Measurements from ENCODE around the gene SLC6A12.

- TF ChIP-seq ZNF778 (CRISPR knock-in tag; IDR thresholded peaks at IDR 0.05) (no peak), USF2 (CRISPR knock-in tag; IDR thresholded peaks at IDR 0.05) (no peak)
- TF ChIP-seq, protein P1, sequence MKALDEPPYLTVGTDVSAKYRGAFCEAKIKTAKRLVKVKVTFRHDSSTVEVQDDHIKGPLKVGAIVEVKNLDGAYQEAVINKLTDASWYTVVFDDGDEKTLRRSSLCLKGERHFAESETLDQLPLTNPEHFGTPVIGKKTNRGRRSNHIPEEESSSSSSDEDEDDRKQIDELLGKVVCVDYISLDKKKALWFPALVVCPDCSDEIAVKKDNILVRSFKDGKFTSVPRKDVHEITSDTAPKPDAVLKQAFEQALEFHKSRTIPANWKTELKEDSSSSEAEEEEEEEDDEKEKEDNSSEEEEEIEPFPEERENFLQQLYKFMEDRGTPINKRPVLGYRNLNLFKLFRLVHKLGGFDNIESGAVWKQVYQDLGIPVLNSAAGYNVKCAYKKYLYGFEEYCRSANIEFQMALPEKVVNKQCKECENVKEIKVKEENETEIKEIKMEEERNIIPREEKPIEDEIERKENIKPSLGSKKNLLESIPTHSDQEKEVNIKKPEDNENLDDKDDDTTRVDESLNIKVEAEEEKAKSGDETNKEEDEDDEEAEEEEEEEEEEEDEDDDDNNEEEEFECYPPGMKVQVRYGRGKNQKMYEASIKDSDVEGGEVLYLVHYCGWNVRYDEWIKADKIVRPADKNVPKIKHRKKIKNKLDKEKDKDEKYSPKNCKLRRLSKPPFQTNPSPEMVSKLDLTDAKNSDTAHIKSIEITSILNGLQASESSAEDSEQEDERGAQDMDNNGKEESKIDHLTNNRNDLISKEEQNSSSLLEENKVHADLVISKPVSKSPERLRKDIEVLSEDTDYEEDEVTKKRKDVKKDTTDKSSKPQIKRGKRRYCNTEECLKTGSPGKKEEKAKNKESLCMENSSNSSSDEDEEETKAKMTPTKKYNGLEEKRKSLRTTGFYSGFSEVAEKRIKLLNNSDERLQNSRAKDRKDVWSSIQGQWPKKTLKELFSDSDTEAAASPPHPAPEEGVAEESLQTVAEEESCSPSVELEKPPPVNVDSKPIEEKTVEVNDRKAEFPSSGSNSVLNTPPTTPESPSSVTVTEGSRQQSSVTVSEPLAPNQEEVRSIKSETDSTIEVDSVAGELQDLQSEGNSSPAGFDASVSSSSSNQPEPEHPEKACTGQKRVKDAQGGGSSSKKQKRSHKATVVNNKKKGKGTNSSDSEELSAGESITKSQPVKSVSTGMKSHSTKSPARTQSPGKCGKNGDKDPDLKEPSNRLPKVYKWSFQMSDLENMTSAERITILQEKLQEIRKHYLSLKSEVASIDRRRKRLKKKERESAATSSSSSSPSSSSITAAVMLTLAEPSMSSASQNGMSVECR (CRISPR knock-in tag; IDR thresholded peaks at IDR 0.05), result no peak
Observed at GRCh38 chr12:227923-228845, 14.2 kb upstream of the SLC6A12 start.
